Activated CD4-positive, alpha-beta T cell treated with anti-CD3 and anti-CD28 coated beads for 36 hours (primary cell): ENCODE measurements around the gene ZNF484. TPM values are rescaled to one million over a fixed set of nuclear protein-coding genes. Genes with fewer than 3 reads are reported as not detected.
A peak's percentile ranks its signal among the peaks of the same experiment; 100 is the strongest.
"Not testable (repeated sequence)": the region's sequence is repeated elsewhere in the genome, so short reads cannot be mapped to it uniquely, and the experiment has no call there.

Source experiments
- ATAC-seq: fragments of 200-7000 bp; cut with Tn5 transposase; one replicate; pipeline ENCODE4 v1.10.0; 2021; ENCODE audit warnings: mild to moderate bottlenecking, moderate library complexity
- CTCF ChIA-PET: fragments of 350-600 bp; sonication (Branson Sonifier 250); formaldehyde crosslinking; loops from one replicate; lab custom pipeline; 2021; ENCODE audit warnings: antibody characterized with exemption; lab: Charles Lee
- POLR2A ChIA-PET: fragments of 350-600 bp; sonication (Branson Sonifier 250); formaldehyde crosslinking; loops from one replicate; lab custom pipeline; 2021; ENCODE audit warnings: antibody characterized with exemption, inconsistent platforms; lab: Charles Lee
- DNase-seq: peaks from one replicate; pipeline ENCODE4 v3.0.0-alpha.2; 2020
- H3K27ac Mint-ChIP-seq: one replicate; pipeline ENCODE4 v1.8.0; 2021; ENCODE audit warnings: mixed read lengths
- H3K27me3 Mint-ChIP-seq: one replicate; pipeline ENCODE4 v1.8.0; 2021; ENCODE audit warnings: mixed read lengths
- H3K36me3 Mint-ChIP-seq: one replicate; pipeline ENCODE4 v1.8.0; 2021; ENCODE audit warnings: low read depth, mixed read lengths
- H3K4me1 Mint-ChIP-seq: one replicate; pipeline ENCODE4 v1.8.0; 2021; ENCODE audit warnings: mixed read lengths
- H3K4me3 Mint-ChIP-seq: one replicate; pipeline ENCODE4 v1.8.0; 2021; ENCODE audit warnings: mild to moderate bottlenecking, moderate library complexity, mixed read lengths
- H3K9me3 Mint-ChIP-seq: one replicate; pipeline ENCODE4 v1.8.0; 2021; ENCODE audit warnings: low read depth, mixed read lengths
- intact Hi-C, 2 experiments: fragments of 100-400 bp; cut with DNase I in 1 of 2; cut with micrococcal nuclease in 1 of 2; formaldehyde crosslinking; loops; one replicate each; pipeline versions ENCODE4 v1.14.2 to v1.15.1; 2022 to 2024; cut with DNase I, micrococcal nuclease
- total RNA-seq, 2 experiments: library from RNA; stranded (reverse); gene quantifications; one replicate each; pipeline ENCODE4 v1.2.3, GENCODE V29; 2021

The ZNF484 gene
- total RNA-seq, 2 experiments from 2014 or later = 7.2 to 9.8 TPM

- peaks cover 68% of the 10 kb centered on the region for H3K36me3 Mint-ChIP-seq
- intact Hi-C loops = no loop called here
- no peaks in the 10 kb centered on the region for H3K27me3 Mint-ChIP-seq
- no peak overlapping the region for H3K27ac Mint-ChIP-seq
- H3K4me1 Mint-ChIP-seq = no peaks in the 10 kb centered on the region
- ChIA-PET POLR2A (no interaction called here), CTCF (no interaction called here)
- H3K4me3 Mint-ChIP-seq = no peak overlapping the region
- DNase-seq (no peak), ATAC-seq (no peak)
- no peaks in the 10 kb centered on the region for H3K9me3 Mint-ChIP-seq
Measured at GRCh38 chr9:92853716-92854115, 24.1 kb downstream of the ZNF484 start.

GRCh38 chr9:92850898-92851297, 26.9 kb downstream of the ZNF484 start:
- H3K27me3 Mint-ChIP-seq = no peaks in the 10 kb centered on the region
- POLR2A ChIA-PET = no interaction called here
- intact Hi-C loops = no loop called here
- no peaks in the 10 kb centered on the region for H3K4me1 Mint-ChIP-seq
- peaks cover 23% of the 10 kb centered on the region for H3K9me3 Mint-ChIP-seq
- no peak overlapping the region for H3K4me3 Mint-ChIP-seq
- DNase-seq (no peak), ATAC-seq (peak; percentile 26)
- peaks cover 82% of the 10 kb centered on the region for H3K36me3 Mint-ChIP-seq
- CTCF ChIA-PET = no interaction called here
- no peak overlapping the region for H3K27ac Mint-ChIP-seq

- H3K9me3 Mint-ChIP-seq = peaks cover 34% of the 10 kb centered on the region
- intact Hi-C loops, CTCF ChIA-PET, H3K4me3 Mint-ChIP-seq, H3K4me1 Mint-ChIP-seq, H3K27me3 Mint-ChIP-seq, H3K27ac Mint-ChIP-seq, DNase-seq, ATAC-seq: not testable (repeated sequence)
- peaks cover 85% of the 10 kb centered on the region for H3K36me3 Mint-ChIP-seq
- POLR2A ChIA-PET = interaction anchor here (0.7 kb wide), 1 partner anchor 183 kb away, joined by 3 read pairs; no protein-coding TSS in a partner anchor
Measured at GRCh38 chr9:92848740-92849139, 29.1 kb downstream of the ZNF484 start.

GRCh38 chr9:92846662-92847145, 31.1 kb downstream of the ZNF484 start:
- Mint-ChIP-seq H3K4me3 (no peak overlapping the region), H3K27me3 (no peaks in the 10 kb centered on the region), H3K4me1 (no peaks in the 10 kb centered on the region), H3K27ac (no peak overlapping the region), H3K9me3 (peaks cover 41% of the 10 kb centered on the region), H3K36me3 (peaks cover 75% of the 10 kb centered on the region)
- POLR2A ChIA-PET = no interaction called here
- DNase-seq (no peak), ATAC-seq (no peak)
- intact Hi-C loops = no loop called here
- CTCF ChIA-PET = no interaction called here

GRCh38 chr9:92838411-92838810, 39.4 kb downstream of the ZNF484 start:
- H3K27ac Mint-ChIP-seq, H3K4me3 Mint-ChIP-seq, POLR2A ChIA-PET, H3K4me1 Mint-ChIP-seq, intact Hi-C loops, DNase-seq, H3K27me3 Mint-ChIP-seq, ATAC-seq, CTCF ChIA-PET: not testable (repeated sequence)
- Mint-ChIP-seq H3K36me3 (peaks cover 21% of the 10 kb centered on the region), H3K9me3 (peaks cover 40% of the 10 kb centered on the region)

- Mint-ChIP-seq H3K27me3 (no peaks in the 10 kb centered on the region), H3K4me1 (peaks cover 3% of the 10 kb centered on the region), H3K4me3 (no peak overlapping the region), H3K36me3 (peaks cover 16% of the 10 kb centered on the region), H3K9me3 (peaks cover 42% of the 10 kb centered on the region), H3K27ac (no peak overlapping the region)
- CTCF ChIA-PET = no interaction called here
- POLR2A ChIA-PET = no interaction called here
- ATAC-seq = no peak
- DNase-seq = no peak
- intact Hi-C loops = no loop called here
Measured at GRCh38 chr9:92837191-92837590, 40.6 kb downstream of the ZNF484 start.

- no peaks in the 10 kb centered on the region for H3K36me3 Mint-ChIP-seq
- H3K27ac Mint-ChIP-seq = no peak overlapping the region
- POLR2A ChIA-PET = no interaction called here
- ATAC-seq (no peak), DNase-seq (no peak)
- CTCF ChIA-PET = interaction anchor here (0.6 kb wide), 1 partner anchor 185 kb away, joined by 4 read pairs; no protein-coding TSS in a partner anchor
- H3K4me3 Mint-ChIP-seq = no peak overlapping the region
- no peaks in the 10 kb centered on the region for H3K27me3 Mint-ChIP-seq
- peaks cover 16% of the 10 kb centered on the region for H3K9me3 Mint-ChIP-seq
- intact Hi-C loops = no loop called here
- H3K4me1 Mint-ChIP-seq = no peaks in the 10 kb centered on the region
Measured at GRCh38 chr9:92829420-92829819, 48.4 kb downstream of the ZNF484 start.

- ChIA-PET CTCF (interaction anchor here (0.7 to 1.3 kb wide), 2 partner anchors 36 to 321 kb away, joined by 3 to 4 read pairs; no protein-coding TSS in a partner anchor), POLR2A (interaction anchor here (0.6 to 0.7 kb wide), 2 partner anchors 8 to 86 kb away, joined by 3 read pairs; no protein-coding TSS in a partner anchor)
- H3K4me1 Mint-ChIP-seq, H3K9me3 Mint-ChIP-seq, intact Hi-C loops, ATAC-seq, H3K27me3 Mint-ChIP-seq, H3K36me3 Mint-ChIP-seq, DNase-seq, H3K27ac Mint-ChIP-seq, H3K4me3 Mint-ChIP-seq: not testable (repeated sequence)
Measured at GRCh38 chr9:92825065-92825464, 52.8 kb downstream of the ZNF484 start.

GRCh38 chr9:92820964-92821363, 56.9 kb downstream of the ZNF484 start:
- ChIA-PET CTCF (interaction anchor here (0.7 to 1.0 kb wide), 5 partner anchors 9 to 681 kb away, joined by 3 to 4 read pairs (median 3); no protein-coding TSS in a partner anchor), POLR2A (no interaction called here)
- no peak overlapping the region for H3K4me3 Mint-ChIP-seq
- peaks cover 9% of the 10 kb centered on the region for H3K27me3 Mint-ChIP-seq
- H3K9me3 Mint-ChIP-seq = no peaks in the 10 kb centered on the region
- ATAC-seq (peak; percentile 75), DNase-seq (no peak)
- H3K27ac Mint-ChIP-seq = no peak overlapping the region
- H3K4me1 Mint-ChIP-seq = peaks cover 3% of the 10 kb centered on the region
- intact Hi-C loops = no loop called here
- H3K36me3 Mint-ChIP-seq = no peaks in the 10 kb centered on the region

- H3K4me3 Mint-ChIP-seq, H3K9me3 Mint-ChIP-seq, H3K27me3 Mint-ChIP-seq, H3K4me1 Mint-ChIP-seq, intact Hi-C loops, DNase-seq, H3K27ac Mint-ChIP-seq, H3K36me3 Mint-ChIP-seq: not testable (repeated sequence)
- ATAC-seq = peak; percentile 77
- CTCF ChIA-PET = interaction anchor here (0.8 kb wide), 1 partner anchor 10 kb away, joined by 3 read pairs; no protein-coding TSS in a partner anchor
- POLR2A ChIA-PET = interaction anchor here (0.7 kb wide), 1 partner anchor 1413 kb away, joined by 3 read pairs; no protein-coding TSS in a partner anchor
Measured at GRCh38 chr9:92819898-92820297, 57.9 kb downstream of the ZNF484 start.

GRCh38 chr9:92809629-92810326, 68.1 kb downstream of the ZNF484 start:
- Mint-ChIP-seq H3K4me3 (peak overlapping the region; percentile 75), H3K27me3 (peaks cover 51% of the 10 kb centered on the region)
- H3K4me1 Mint-ChIP-seq, H3K36me3 Mint-ChIP-seq, H3K27ac Mint-ChIP-seq, POLR2A ChIA-PET, H3K9me3 Mint-ChIP-seq, ATAC-seq: not testable (repeated sequence)
- DNase-seq = peak; percentile 24
- CTCF ChIA-PET = interaction anchor here (0.8 to 1.1 kb wide), 3 partner anchors 11 to 46 kb away, joined by 3 to 5 read pairs (median 3); no protein-coding TSS in a partner anchor
- intact Hi-C loops = loop anchor here in 1 of 2 experiments (1.0 to 5.0 kb wide), 2 partner anchors 44 to 92 kb away; no protein-coding TSS in a partner anchor
